Hematopoietic multipotent progenitor cell treated with erythropoietin and hydrocortisone succinate and interleukin-3 and kit ligand, for 6 days (in vitro differentiated cells): ENCODE results near the gene HMSD.

Experiments used
- DNase-seq: peaks from one replicate; pipeline ENCODE4 v3.0.0-alpha.2; 2015

The HMSD gene

GRCh38 chr18:63997041-63997440, 47.9 kb downstream of the HMSD start:
- no peak for DNase-seq

GRCh38 chr18:63997606-63998005, 48.5 kb downstream of the HMSD start:
- no peak for DNase-seq

GRCh38 chr18:63999871-64000270, 50.8 kb downstream of the HMSD start:
- DNase-seq: no peak

- DNase-seq: no peak
These were observed 53.5 kb downstream of the HMSD start for GRCh38 chr18:64002581-64002980.

GRCh38 chr18:64009305-64009704, 60.2 kb downstream of the HMSD start:
- no peak for DNase-seq
